ENCODE data around the gene NEDD9. TPM values are rescaled to one million over a fixed set of nuclear protein-coding genes. Genes with fewer than 3 reads are reported as not detected.

NEDD9 gene
- total and polyA plus RNA-seq, 2 experiments from 2014 or later = 4.4 to 13.0 TPM

GRCh38 chr6:11208267-11208666 is 24.2 kb downstream of the NEDD9 start:
- Histone ChIP-seq H3K79me2 (replicated peaks; ENCODE audit: insufficient read depth) (no peaks in the 10 kb centered on the region), H3K27me3 (ENCODE audit: insufficient read depth) (no peaks in the 10 kb centered on the region), H3K36me3 (ENCODE audit: insufficient read depth) (no peaks in the 10 kb centered on the region), H3F3A (replicated peaks; ENCODE audit: low read depth) (no peaks in the 10 kb centered on the region), H3K9me2 (ENCODE audit: insufficient read depth) (no peaks in the 10 kb centered on the region), H3K4me1 (ENCODE audit: insufficient read depth) (peaks cover 50% of the 10 kb centered on the region), H3K27ac (ENCODE audit: low read depth) (no peak overlapping the region), H3K4me2 (no peak overlapping the region), H3K4me3 (no peak overlapping the region), H2AFZ (no peak overlapping the region), H4K20me1 (replicated peaks; ENCODE audit: insufficient read depth) (no peaks in the 10 kb centered on the region)
- Mint-ChIP-seq H3K36me3 (ENCODE audit: low read depth) (peaks cover under 1% of the 10 kb centered on the region; the same call in 1 of the 3 replicates), H3K27ac (no peak overlapping the region), H3K9me3 (no peaks in the 10 kb centered on the region), H3K4me3 (no peak overlapping the region), H3K27me3 (ENCODE audit: insufficient read depth, low read depth, poor library complexity) (peaks cover 4% of the 10 kb centered on the region), H3K4me1 (peaks cover 46% of the 10 kb centered on the region)
- ATAC-seq (no peak), DNase-seq (ENCODE audit: low spot score) (no peak)
- TF ChIP-seq CREB1 (CRISPR knock-in tag; IDR thresholded peaks at IDR 0.05; ENCODE audit: low read depth) (no peak), EZH2 (IDR thresholded peaks at IDR 0.05; ENCODE audit: low read depth, unreplicated experiment) (no peak), ZNF114 (CRISPR knock-in tag; IDR thresholded peaks at IDR 0.05) (no peak), JUNB (IDR thresholded peaks at IDR 0.05; ENCODE audit: unreplicated experiment) (no peak), POLR2AphosphoS5 (IDR thresholded peaks at IDR 0.05; ENCODE audit: low read depth) (no peak)

DNA sequence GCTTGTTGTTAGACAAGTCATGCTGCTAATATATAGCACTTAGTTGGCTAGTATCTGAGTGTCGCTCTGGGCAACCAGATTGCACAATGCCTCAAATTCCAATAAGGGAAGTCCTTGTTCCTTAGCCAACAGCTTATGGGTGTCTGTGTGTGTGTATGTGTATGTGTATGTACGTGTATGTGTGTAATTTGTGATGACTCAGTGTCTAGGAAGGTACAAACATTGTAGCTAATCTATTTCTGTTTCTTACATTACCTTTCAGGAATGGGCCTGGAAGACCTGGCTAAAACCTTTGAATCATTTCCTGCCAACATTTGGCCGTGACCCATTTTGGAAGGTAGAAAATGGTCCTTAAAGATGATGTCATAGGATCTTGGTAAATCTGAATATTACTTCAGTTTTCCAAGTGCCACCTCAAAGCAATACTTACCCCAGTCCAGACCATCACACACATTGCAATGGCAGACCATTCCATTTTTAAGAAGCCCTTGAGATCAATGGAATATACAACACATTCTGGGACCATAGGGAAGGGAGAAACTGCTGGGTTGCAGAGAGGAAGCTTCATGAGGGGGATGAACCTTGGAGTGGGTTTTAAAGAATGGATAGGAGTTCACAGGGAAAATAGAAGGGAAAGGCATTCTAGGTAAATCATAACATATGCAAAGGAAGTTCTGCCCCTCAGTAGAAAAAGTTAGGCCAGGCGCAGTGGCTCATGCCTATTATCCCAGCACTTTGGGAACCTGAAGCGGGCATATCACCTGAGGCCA is 25.1 kb downstream of the NEDD9 start:
- no peak overlapping the region for H3K4me3 Mint-ChIP-seq
- peaks cover 5% of the 10 kb centered on the region for H3K27me3 Mint-ChIP-seq (ENCODE audit: insufficient read depth, low read depth, poor library complexity)
- H3K36me3 Mint-ChIP-seq (ENCODE audit: low read depth) = no peaks in the 10 kb centered on the region
- TF ChIP-seq ZNF114 (CRISPR knock-in tag; IDR thresholded peaks at IDR 0.05) (no peak), POLR2AphosphoS5 (IDR thresholded peaks at IDR 0.05; ENCODE audit: low read depth) (no peak), JUNB (IDR thresholded peaks at IDR 0.05; ENCODE audit: unreplicated experiment) (no peak), STAT1 (IDR thresholded peaks at IDR 0.05; ENCODE audit: unreplicated experiment) (no peak)
- TF ChIP-seq, protein P1, sequence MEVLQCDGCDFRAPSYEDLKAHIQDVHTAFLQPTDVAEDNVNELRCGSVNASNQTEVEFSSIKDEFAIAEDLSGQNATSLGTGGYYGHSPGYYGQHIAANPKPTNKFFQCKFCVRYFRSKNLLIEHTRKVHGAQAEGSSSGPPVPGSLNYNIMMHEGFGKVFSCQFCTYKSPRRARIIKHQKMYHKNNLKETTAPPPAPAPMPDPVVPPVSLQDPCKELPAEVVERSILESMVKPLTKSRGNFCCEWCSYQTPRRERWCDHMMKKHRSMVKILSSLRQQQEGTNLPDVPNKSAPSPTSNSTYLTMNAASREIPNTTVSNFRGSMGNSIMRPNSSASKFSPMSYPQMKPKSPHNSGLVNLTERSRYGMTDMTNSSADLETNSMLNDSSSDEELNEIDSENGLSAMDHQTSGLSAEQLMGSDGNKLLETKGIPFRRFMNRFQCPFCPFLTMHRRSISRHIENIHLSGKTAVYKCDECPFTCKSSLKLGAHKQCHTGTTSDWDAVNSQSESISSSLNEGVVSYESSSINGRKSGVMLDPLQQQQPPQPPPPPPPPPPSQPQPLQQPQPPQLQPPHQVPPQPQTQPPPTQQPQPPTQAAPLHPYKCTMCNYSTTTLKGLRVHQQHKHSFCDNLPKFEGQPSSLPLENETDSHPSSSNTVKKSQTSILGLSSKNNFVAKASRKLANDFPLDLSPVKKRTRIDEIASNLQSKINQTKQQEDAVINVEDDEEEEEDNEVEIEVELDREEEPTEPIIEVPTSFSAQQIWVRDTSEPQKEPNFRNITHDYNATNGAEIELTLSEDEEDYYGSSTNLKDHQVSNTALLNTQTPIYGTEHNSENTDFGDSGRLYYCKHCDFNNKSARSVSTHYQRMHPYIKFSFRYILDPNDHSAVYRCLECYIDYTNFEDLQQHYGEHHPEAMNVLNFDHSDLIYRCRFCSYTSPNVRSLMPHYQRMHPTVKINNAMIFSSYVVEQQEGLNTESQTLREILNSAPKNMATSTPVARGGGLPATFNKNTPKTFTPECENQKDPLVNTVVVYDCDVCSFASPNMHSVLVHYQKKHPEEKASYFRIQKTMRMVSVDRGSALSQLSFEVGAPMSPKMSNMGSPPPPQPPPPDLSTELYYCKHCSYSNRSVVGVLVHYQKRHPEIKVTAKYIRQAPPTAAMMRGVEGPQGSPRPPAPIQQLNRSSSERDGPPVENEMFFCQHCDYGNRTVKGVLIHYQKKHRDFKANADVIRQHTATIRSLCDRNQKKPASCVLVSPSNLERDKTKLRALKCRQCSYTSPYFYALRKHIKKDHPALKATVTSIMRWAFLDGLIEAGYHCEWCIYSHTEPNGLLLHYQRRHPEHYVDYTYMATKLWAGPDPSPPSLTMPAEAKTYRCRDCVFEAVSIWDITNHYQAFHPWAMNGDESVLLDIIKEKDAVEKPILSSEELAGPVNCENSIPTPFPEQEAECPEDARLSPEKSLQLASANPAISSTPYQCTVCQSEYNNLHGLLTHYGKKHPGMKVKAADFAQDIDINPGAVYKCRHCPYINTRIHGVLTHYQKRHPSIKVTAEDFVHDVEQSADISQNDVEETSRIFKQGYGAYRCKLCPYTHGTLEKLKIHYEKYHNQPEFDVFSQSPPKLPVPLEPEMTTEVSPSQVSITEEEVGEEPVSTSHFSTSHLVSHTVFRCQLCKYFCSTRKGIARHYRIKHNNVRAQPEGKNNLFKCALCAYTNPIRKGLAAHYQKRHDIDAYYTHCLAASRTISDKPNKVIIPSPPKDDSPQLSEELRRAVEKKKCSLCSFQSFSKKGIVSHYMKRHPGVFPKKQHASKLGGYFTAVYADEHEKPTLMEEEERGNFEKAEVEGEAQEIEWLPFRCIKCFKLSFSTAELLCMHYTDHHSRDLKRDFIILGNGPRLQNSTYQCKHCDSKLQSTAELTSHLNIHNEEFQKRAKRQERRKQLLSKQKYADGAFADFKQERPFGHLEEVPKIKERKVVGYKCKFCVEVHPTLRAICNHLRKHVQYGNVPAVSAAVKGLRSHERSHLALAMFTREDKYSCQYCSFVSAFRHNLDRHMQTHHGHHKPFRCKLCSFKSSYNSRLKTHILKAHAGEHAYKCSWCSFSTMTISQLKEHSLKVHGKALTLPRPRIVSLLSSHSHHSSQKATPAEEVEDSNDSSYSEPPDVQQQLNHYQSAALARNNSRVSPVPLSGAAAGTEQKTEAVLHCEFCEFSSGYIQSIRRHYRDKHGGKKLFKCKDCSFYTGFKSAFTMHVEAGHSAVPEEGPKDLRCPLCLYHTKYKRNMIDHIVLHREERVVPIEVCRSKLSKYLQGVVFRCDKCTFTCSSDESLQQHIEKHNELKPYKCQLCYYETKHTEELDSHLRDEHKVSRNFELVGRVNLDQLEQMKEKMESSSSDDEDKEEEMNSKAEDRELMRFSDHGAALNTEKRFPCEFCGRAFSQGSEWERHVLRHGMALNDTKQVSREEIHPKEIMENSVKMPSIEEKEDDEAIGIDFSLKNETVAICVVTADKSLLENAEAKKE (CRISPR knock-in tag; IDR thresholded peaks at IDR 0.05) = no peak
- no peak for DNase-seq (ENCODE audit: low spot score)
- no peaks in the 10 kb centered on the region for H3K9me2 ChIP-seq (ENCODE audit: insufficient read depth)
- ATAC-seq = no peak
- no peak overlapping the region for H3K27ac ChIP-seq (ENCODE audit: low read depth)
- H3K36me3 ChIP-seq (ENCODE audit: insufficient read depth) = no peaks in the 10 kb centered on the region
- no peak overlapping the region for H3K4me3 ChIP-seq
- H3K27me3 ChIP-seq (ENCODE audit: insufficient read depth) = no peaks in the 10 kb centered on the region
- H2AFZ ChIP-seq = no peak overlapping the region
- no peaks in the 10 kb centered on the region for H3K79me2 ChIP-seq (replicated peaks; ENCODE audit: insufficient read depth)
- H3K27ac Mint-ChIP-seq = no peak overlapping the region
- no peaks in the 10 kb centered on the region for H3K9me3 Mint-ChIP-seq
- H3K4me1 ChIP-seq (ENCODE audit: insufficient read depth) = peaks cover 56% of the 10 kb centered on the region
- H3K4me2 ChIP-seq = no peak overlapping the region
- H3F3A ChIP-seq (replicated peaks; ENCODE audit: low read depth) = no peaks in the 10 kb centered on the region
- H4K20me1 ChIP-seq (replicated peaks; ENCODE audit: insufficient read depth) = no peaks in the 10 kb centered on the region
- H3K4me1 Mint-ChIP-seq = peaks cover 52% of the 10 kb centered on the region

Measured in GM23338 (cell line).